B cell (primary cell): Measurements from ENCODE around the gene GPR15LG. TPM values are rescaled to one million over a fixed set of nuclear protein-coding genes. Genes with fewer than 3 reads are reported as not detected.

Experiments used
- ATAC-seq: fragments of 200-7000 bp; cut with Tn5 transposase; one replicate; pipeline ENCODE4 v1.10.0; 2021; ENCODE audit warnings: low read depth, mild to moderate bottlenecking, moderate number of reproducible peaks, moderate library complexity
- CTCF ChIA-PET: fragments of 350-600 bp; sonication (Branson Sonifier 250); formaldehyde crosslinking; loops from one replicate; lab custom pipeline; 2021; ENCODE audit warnings: antibody characterized with exemption, inconsistent platforms; lab: Charles Lee
- POLR2A ChIA-PET: fragments of 350-600 bp; sonication (Branson Sonifier 250); formaldehyde crosslinking; loops from one replicate; lab custom pipeline; 2021; ENCODE audit warnings: antibody characterized with exemption; lab: Charles Lee
- DNase-seq: peaks from one replicate; pipeline ENCODE4 v3.0.0; 2013
- H2AFZ ChIP-seq: 2 replicates; pipeline ENCODE4 v1.6.1; 2012; ENCODE audit warnings: mild to moderate bottlenecking, low read depth, low read length; ENCODE audit not compliant: insufficient read depth, poor library complexity, severe bottlenecking
- H3K27ac ChIP-seq, 2 donors: 1 replicate in 1 of 2; 2 replicates in 1 of 2; pipeline ENCODE4 v1.5.1; 2012 to 2013; ENCODE audit warnings: low read length in 2 of 2, mild to moderate bottlenecking in 2 of 2, moderate library complexity in 1 of 2
- H3K27me3 ChIP-seq, 4 experiments: fragments of 200-600 bp in 1 of 4; sonication (generic) in 1 of 4; replicated peaks in 1 of 4; 1 replicate in 2 of 4; 2 replicates in 2 of 4; pipeline versions ENCODE4 v1.6.1 to v1.7.0; 2013 to 2016; ENCODE audit warnings: low read length in 3 of 4, mild to moderate bottlenecking in 2 of 4, mixed read lengths in 1 of 4, moderate library complexity in 1 of 4; ENCODE audit not compliant: insufficient read depth in 4 of 4, control insufficient read depth in 3 of 4; ENCODE audit errors: control extremely low read depth in 1 of 4
- H3K36me3 ChIP-seq, 2 experiments: replicated peaks in 1 of 2; 1 replicate in 1 of 2; 2 replicates in 1 of 2; pipeline versions ENCODE4 v1.6.1 to v1.7.1; 2013; ENCODE audit warnings: low read length in 1 of 2; ENCODE audit not compliant: insufficient read depth in 2 of 2, control insufficient read depth in 1 of 2; ENCODE audit errors: control extremely low read depth in 1 of 2, extremely low read depth in 1 of 2
- H3K4me1 ChIP-seq, 2 donors: fragments of 200-600 bp in 1 of 2; sonication (generic) in 1 of 2; 1 replicate in 1 of 2; 2 replicates in 1 of 2; pipeline versions ENCODE4 v1.5.1 to v1.6.1; 2013 to 2017; ENCODE audit warnings: low read length in 2 of 2; ENCODE audit not compliant: control insufficient read depth in 2 of 2, insufficient read depth in 2 of 2
- H3K4me2 ChIP-seq: replicated peaks from 2 replicates; pipeline ENCODE3; 2012; ENCODE audit warnings: mild to moderate bottlenecking, low read depth, low read length; ENCODE audit not compliant: poor library complexity, severe bottlenecking
- H3K4me3 ChIP-seq, 5 experiments: fragments of 200-600 bp in 1 of 5; sonication (generic) in 1 of 5; 1 replicate in 3 of 5; 2 replicates in 2 of 5; pipeline versions ENCODE4 v1.5.1 to v1.7.0; 2011 to 2016; ENCODE audit warnings: low read length in 4 of 5, mild to moderate bottlenecking in 4 of 5, low read depth in 2 of 5, control low read depth in 1 of 5, moderate library complexity in 1 of 5; ENCODE audit not compliant: insufficient read depth in 1 of 5; ENCODE audit errors: control extremely low read depth in 1 of 5, extremely low read depth in 1 of 5
- H3K79me2 ChIP-seq: fragments of 200-600 bp; sonication (generic); one replicate; pipeline ENCODE4 v1.6.0; 2016; ENCODE audit warnings: low read length; ENCODE audit not compliant: control insufficient read depth, insufficient read depth
- H3K9ac ChIP-seq: fragments of 200-600 bp; sonication (generic); 2 replicates; pipeline ENCODE4 v1.6.1; 2017; ENCODE audit warnings: mild to moderate bottlenecking, low read length, moderate library complexity
- H3K9me3 ChIP-seq, 3 donors: one replicate each; pipeline versions ENCODE4 v1.6.1 to v1.7.1; 2013; ENCODE audit warnings: low read length in 2 of 3; ENCODE audit not compliant: control insufficient read depth in 2 of 3, insufficient read depth in 1 of 3; ENCODE audit errors: control extremely low read depth in 1 of 3
- H4K20me1 ChIP-seq: 2 replicates; pipeline ENCODE4 v1.6.0; 2012; ENCODE audit warnings: mild to moderate bottlenecking, low read length; ENCODE audit not compliant: insufficient read depth, control insufficient read depth, poor library complexity, severe bottlenecking
- H3K27ac Mint-ChIP-seq: one replicate; pipeline ENCODE4 v1.8.0; 2021; ENCODE audit warnings: mixed read lengths
- H3K27me3 Mint-ChIP-seq: one replicate; pipeline ENCODE4 v1.8.0; 2021; ENCODE audit warnings: mixed read lengths
- H3K4me1 Mint-ChIP-seq: one replicate; pipeline ENCODE4 v1.8.0; 2021; ENCODE audit warnings: mixed read lengths
- H3K4me3 Mint-ChIP-seq: one replicate; pipeline ENCODE4 v1.8.0; 2021; ENCODE audit warnings: mixed read lengths
- H3K9me3 Mint-ChIP-seq: one replicate; pipeline ENCODE4 v1.8.0; 2022; ENCODE audit warnings: mixed read lengths; ENCODE audit not compliant: insufficient read depth
- EZH2 ChIP-seq: IDR thresholded peaks from 2 replicates; pipeline ENCODE4 v1.6.1; 2012; ENCODE audit warnings: borderline replicate concordance, low read depth, mild to moderate bottlenecking, moderate library complexity, low read length; ENCODE audit not compliant: insufficient read depth, poor library complexity, severe bottlenecking
- WGBS: methylation state at CpG from one replicate; pipeline ENCODE4 v1.1.5; 2013; ENCODE audit warnings: missing lambda C conversion rate; ENCODE audit not compliant: insufficient coverage; 5-methylcytosine and 5-hydroxymethylcytosine counted together
- intact Hi-C: fragments of 100-400 bp; cut with micrococcal nuclease; formaldehyde crosslinking; loops from one replicate; pipeline ENCODE4 v1.10.0; 2022
- polyA plus RNA-seq: library from polyadenylated mRNA; depleted of rRNA; stranded (reverse); fragments of >200 nt; gene quantifications from 2 replicates; pipeline ENCODE4 v1.2.3, GENCODE V29; 2012
- total RNA-seq, 2 donors: library from RNA; stranded (reverse); fragments of 120-200 nt in 1 of 2; gene quantifications; 1 replicate in 1 of 2; 2 replicates in 1 of 2; pipeline versions ENCODE4 v1.2.3 to v1.2.4, GENCODE V29; 2013 to 2022
- TF ChIP-seq, protein P1 (sequence below): fragments of 200-600 bp; IDR thresholded peaks from one replicate; pipeline ENCODE4 v1.8.0; 2022; ENCODE audit warnings: antibody characterized with exemption, mild to moderate bottlenecking

The GPR15LG gene
- total and polyA plus RNA-seq, 2 donors (not counting 1 experiment from before 2014, with no cell fraction given), result not detected

DNA sequence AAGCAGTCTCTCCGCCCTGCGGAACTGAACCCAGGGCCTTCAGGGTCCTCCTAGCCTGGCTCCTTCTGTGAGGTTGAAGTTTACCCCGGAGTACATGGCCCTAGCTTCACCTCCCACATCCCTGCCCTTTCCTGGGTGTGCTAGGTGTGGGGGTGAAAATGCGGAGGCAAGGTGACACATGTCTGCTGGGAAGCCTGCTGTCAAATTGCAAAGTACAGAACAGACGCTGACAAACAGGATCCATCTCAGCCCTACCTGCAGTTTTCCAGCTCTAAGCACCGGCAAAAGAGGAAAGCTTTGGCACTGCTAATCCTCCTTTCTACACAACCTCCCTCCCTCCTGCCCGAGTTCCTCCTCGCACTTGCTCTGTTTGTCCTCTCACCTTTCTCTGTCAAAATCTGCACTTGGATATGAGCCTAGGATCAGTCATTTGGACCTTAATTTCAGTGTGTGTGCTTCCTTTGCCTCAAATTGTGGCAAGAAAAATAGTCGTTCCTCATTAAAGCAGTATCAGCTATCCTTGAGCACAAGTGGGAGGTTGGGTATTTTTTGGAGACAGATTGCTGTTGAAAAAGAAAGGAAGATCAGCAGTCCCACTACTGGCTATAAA lies 14.4 kb upstream of the GPR15LG start:
- Histone ChIP-seq H3K79me2 (no peaks in the 10 kb centered on the region), H3K4me1 (no peaks in the 10 kb centered on the region), H3K27me3 (peaks cover 0 to 5% (median 0%) of the 10 kb centered on the region in 4 experiments), H3K9ac (no peak overlapping the region), H3K36me3 (peaks cover 0 to 6% of the 10 kb centered on the region in 2 experiments), H3K27ac (no peak overlapping the region), H3K9me3 (no peaks in the 10 kb centered on the region), H3K4me3 (no peak overlapping the region), H2AFZ (no peak overlapping the region), H4K20me1 (no peaks in the 10 kb centered on the region), H3K4me2 (no peak overlapping the region)
- DNase-seq (no peak), ATAC-seq (no peak)
- POLR2A ChIA-PET, result no interaction called here
- Mint-ChIP-seq H3K4me1 (peaks cover 19% of the 10 kb centered on the region), H3K27me3 (no peaks in the 10 kb centered on the region), H3K4me3 (no peak overlapping the region), H3K9me3 (no peaks in the 10 kb centered on the region), H3K27ac (no peak overlapping the region)
- CTCF ChIA-PET, result interaction anchor here (1.0 to 6.6 kb wide), 2 partner anchors 11 to 271 kb away, joined by 3 to 34 read pairs; no protein-coding TSS in a partner anchor
- intact Hi-C loops, result no loop called here
- 38% methylated on average over 4 of the region's 9 CpGs for WGBS
- no peak for TF ChIP-seq EZH2
- TF ChIP-seq, protein P1, sequence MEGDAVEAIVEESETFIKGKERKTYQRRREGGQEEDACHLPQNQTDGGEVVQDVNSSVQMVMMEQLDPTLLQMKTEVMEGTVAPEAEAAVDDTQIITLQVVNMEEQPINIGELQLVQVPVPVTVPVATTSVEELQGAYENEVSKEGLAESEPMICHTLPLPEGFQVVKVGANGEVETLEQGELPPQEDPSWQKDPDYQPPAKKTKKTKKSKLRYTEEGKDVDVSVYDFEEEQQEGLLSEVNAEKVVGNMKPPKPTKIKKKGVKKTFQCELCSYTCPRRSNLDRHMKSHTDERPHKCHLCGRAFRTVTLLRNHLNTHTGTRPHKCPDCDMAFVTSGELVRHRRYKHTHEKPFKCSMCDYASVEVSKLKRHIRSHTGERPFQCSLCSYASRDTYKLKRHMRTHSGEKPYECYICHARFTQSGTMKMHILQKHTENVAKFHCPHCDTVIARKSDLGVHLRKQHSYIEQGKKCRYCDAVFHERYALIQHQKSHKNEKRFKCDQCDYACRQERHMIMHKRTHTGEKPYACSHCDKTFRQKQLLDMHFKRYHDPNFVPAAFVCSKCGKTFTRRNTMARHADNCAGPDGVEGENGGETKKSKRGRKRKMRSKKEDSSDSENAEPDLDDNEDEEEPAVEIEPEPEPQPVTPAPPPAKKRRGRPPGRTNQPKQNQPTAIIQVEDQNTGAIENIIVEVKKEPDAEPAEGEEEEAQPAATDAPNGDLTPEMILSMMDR, result no peak

GRCh38 chr10:84160663-84161362 lies 12.8 kb upstream of the GPR15LG start:
- WGBS, result 85% methylated on average over 4 of the region's 6 CpGs
- DNase-seq, result no peak

More at GRCh38 chr10:84160663-84161362, 12.8 kb upstream of the GPR15LG start:
- Histone ChIP-seq H3K4me3 (no peak overlapping the region), H3K36me3 (no peaks in the 10 kb centered on the region), H2AFZ (no peak overlapping the region), H3K4me1 (peaks cover 4 to 11% of the 10 kb centered on the region in 2 donors), H3K27me3 (peaks cover 0 to 5% (median 0%) of the 10 kb centered on the region in 4 experiments), H3K9ac (no peak overlapping the region), H3K27ac (no peak overlapping the region), H3K4me2 (no peak overlapping the region), H4K20me1 (no peaks in the 10 kb centered on the region), H3K79me2 (no peaks in the 10 kb centered on the region), H3K9me3 (no peaks in the 10 kb centered on the region)
- intact Hi-C loops, result no loop called here
- H3K4me3 Mint-ChIP-seq, result no peak overlapping the region
- no peaks in the 10 kb centered on the region for H3K9me3 Mint-ChIP-seq
- TF ChIP-seq, protein P1, result no peak
- no peak for TF ChIP-seq EZH2
- ChIA-PET POLR2A (no interaction called here), CTCF (interaction anchor here (1.2 to 6.6 kb wide), 2 partner anchors 13 to 44 kb away, joined by 4 to 34 read pairs; no protein-coding TSS in a partner anchor)
- H3K27ac Mint-ChIP-seq, result no peak overlapping the region
- ATAC-seq, result no peak
- H3K27me3 Mint-ChIP-seq, result no peaks in the 10 kb centered on the region
- peaks cover 32% of the 10 kb centered on the region for H3K4me1 Mint-ChIP-seq
